ENCODE measurements around the gene CAMK1. TPM values are rescaled to one million over a fixed set of nuclear protein-coding genes. Genes with fewer than 3 reads are reported as not detected.

CAMK1 gene
- total and polyA plus RNA-seq, 2 donors (not counting 3 experiments of a cell fraction or from before 2014, with no cell fraction given), result 23.5 to 28.4 TPM

- Histone ChIP-seq H3K9ac (replicated peaks; ENCODE audit: extremely low read depth, insufficient read depth, low read length) (no peak overlapping the region), H3K27ac (ENCODE audit: insufficient read depth, low read depth, low read length) (no peak overlapping the region), H4K20me1 (replicated peaks; ENCODE audit: control insufficient read depth, extremely low read depth, insufficient read depth, low read length) (no peaks in the 10 kb centered on the region), H3K79me2 (ENCODE audit: control insufficient read depth, insufficient read depth, low read length) (no peaks in the 10 kb centered on the region), H3K36me3 (ENCODE audit: control insufficient read depth in 2 of 2, extremely low read depth in 1 of 2, insufficient read depth in 2 of 2, low read length in 2 of 2) (peaks cover 18 to 34% of the 10 kb centered on the region in 2 experiments), H3K4me2 (ENCODE audit: insufficient read depth, low read length) (no peak overlapping the region), H3K4me3 (replicated peaks in 1 of 3; ENCODE audit: insufficient read depth in 1 of 3, low read depth in 1 of 3, low read length in 3 of 3) (no peak overlapping the region), H3K4me1 (ENCODE audit: control insufficient read depth, extremely low read depth, insufficient read depth, low read length) (peaks cover 12% of the 10 kb centered on the region), H3K27me3 (ENCODE audit: control insufficient read depth in 2 of 2, insufficient read depth in 2 of 2, low read length in 2 of 2) (no peaks in the 10 kb centered on the region), H3K9me3 (replicated peaks; ENCODE audit: control insufficient read depth, insufficient read depth, low read length) (no peaks in the 10 kb centered on the region), H3K9me1 (replicated peaks; ENCODE audit: control insufficient read depth, extremely low read depth, insufficient read depth, low read length) (no peaks in the 10 kb centered on the region), H2AFZ (ENCODE audit: low read depth, low read length) (no peak overlapping the region)
- BruUV-seq (replicated peaks), result no TSS peak
- intact Hi-C loops (cut with micrococcal nuclease) (loop anchor here (1.0 to 10.0 kb wide), 2 partner anchors 15 to 304 kb away; partner anchors contain the start of gene ARPC4), dilution Hi-C loops (cut with MboI; ENCODE audit: extremely low pct_ligation_motif_present, low sequenced_read_pairs) (no loop called here)
- POLR2A ChIA-PET, result no interaction called here
- CTCF ChIA-PET, result interaction anchor here (0.8 to 2.8 kb wide), 5 partner anchors 16 to 138 kb away, joined by 3 to 13 read pairs (median 3); partner anchors contain the start of genes ARPC4 and CRELD1
- no peak for TF ChIP-seq POLR2AphosphoS5 (IDR thresholded peaks at IDR 0.05; ENCODE audit: insufficient read depth, low read depth, low read length)
- TF ChIP-seq CTCF (IDR thresholded peaks at IDR 0.05; ENCODE audit: extremely low read depth in 1 of 2, insufficient read depth in 1 of 2, low read depth in 1 of 2, low read length in 2 of 2), result peak; percentile 22 to 57
- DNase-seq (ENCODE audit: low read depth, low spot score) (peak; percentile 29), FAIRE-seq (no peak)
Measured at GRCh38 chr3:9808345-9809037, 38.7 kb upstream of the CAMK1 start.

GRCh38 chr3:9807981-9808344 is 38.2 kb upstream of the CAMK1 start:
- POLR2A ChIA-PET, result interaction anchor here (0.7 kb wide), 1 partner anchor 47 kb away, joined by 4 read pairs; no protein-coding TSS in a partner anchor
- BruUV-seq (replicated peaks), result no TSS peak
- H3K79me2 ChIP-seq (ENCODE audit: control insufficient read depth, insufficient read depth, low read length), result no peaks in the 10 kb centered on the region
- H3K36me3 ChIP-seq (ENCODE audit: control insufficient read depth in 2 of 2, extremely low read depth in 1 of 2, insufficient read depth in 2 of 2, low read length in 2 of 2), result peaks cover 20 to 36% of the 10 kb centered on the region in 2 experiments
- CTCF ChIA-PET, result interaction anchor here (0.8 to 2.8 kb wide), 3 partner anchors 15 to 139 kb away, joined by 3 to 13 read pairs (median 12); partner anchors contain the start of genes ARPC4 and CRELD1
- no peaks in the 10 kb centered on the region for H3K9me3 ChIP-seq (replicated peaks; ENCODE audit: control insufficient read depth, insufficient read depth, low read length)
- H3K4me1 ChIP-seq (ENCODE audit: control insufficient read depth, extremely low read depth, insufficient read depth, low read length), result peaks cover 12% of the 10 kb centered on the region
- H3K9ac ChIP-seq (replicated peaks; ENCODE audit: extremely low read depth, insufficient read depth, low read length), result no peak overlapping the region
- H2AFZ ChIP-seq (ENCODE audit: low read depth, low read length), result no peak overlapping the region
- DNase-seq (ENCODE audit: low read depth, low spot score) (no peak), FAIRE-seq (no peak)
- TF ChIP-seq POLR2AphosphoS5 (IDR thresholded peaks at IDR 0.05; ENCODE audit: insufficient read depth, low read depth, low read length) (no peak), MYC (IDR thresholded peaks at IDR 0.05; ENCODE audit: low read depth, low read length) (no peak), FOS (IDR thresholded peaks at IDR 0.05; ENCODE audit: borderline replicate concordance, insufficient read depth, low read length) (no peak), MAX (IDR thresholded peaks at IDR 0.05; ENCODE audit: insufficient read depth, insufficient read length) (no peak), EZH2 (IDR thresholded peaks at IDR 0.05; ENCODE audit: borderline replicate concordance, low read depth, low read length, severe bottlenecking) (no peak), JUN (IDR thresholded peaks at IDR 0.05; ENCODE audit: borderline replicate concordance, insufficient read depth, insufficient read length, low read depth) (no peak)
- dilution Hi-C loops (cut with MboI; ENCODE audit: extremely low pct_ligation_motif_present, low sequenced_read_pairs), result no loop called here
- no peak overlapping the region for H3K27ac ChIP-seq (ENCODE audit: insufficient read depth, low read depth, low read length)
- no peak overlapping the region for H3K4me3 ChIP-seq (replicated peaks in 1 of 3; ENCODE audit: insufficient read depth in 1 of 3, low read depth in 1 of 3, low read length in 3 of 3)
- H3K27me3 ChIP-seq (ENCODE audit: control insufficient read depth in 2 of 2, insufficient read depth in 2 of 2, low read length in 2 of 2), result no peaks in the 10 kb centered on the region
- H3K4me2 ChIP-seq (ENCODE audit: insufficient read depth, low read length), result no peak overlapping the region
- intact Hi-C loops (cut with micrococcal nuclease), result loop anchor here (10.0 kb wide), 1 partner anchor 303 kb away; no protein-coding TSS in a partner anchor
- no peaks in the 10 kb centered on the region for H3K9me1 ChIP-seq (replicated peaks; ENCODE audit: control insufficient read depth, extremely low read depth, insufficient read depth, low read length)
- no peaks in the 10 kb centered on the region for H4K20me1 ChIP-seq (replicated peaks; ENCODE audit: control insufficient read depth, extremely low read depth, insufficient read depth, low read length)
